B cell (primary cell): Measurements from ENCODE around the gene TBC1D1. TPM values are rescaled to one million over a fixed set of nuclear protein-coding genes. Genes with fewer than 3 reads are reported as not detected.

ENCODE experiments used
- ATAC-seq: fragments of 200-7000 bp; cut with Tn5 transposase; one replicate; pipeline ENCODE4 v1.10.0; 2021; ENCODE audit warnings: low read depth, mild to moderate bottlenecking, moderate number of reproducible peaks, moderate library complexity
- CTCF ChIA-PET: fragments of 350-600 bp; sonication (Branson Sonifier 250); formaldehyde crosslinking; loops from one replicate; lab custom pipeline; 2021; ENCODE audit warnings: antibody characterized with exemption, inconsistent platforms; lab: Charles Lee
- POLR2A ChIA-PET: fragments of 350-600 bp; sonication (Branson Sonifier 250); formaldehyde crosslinking; loops from one replicate; lab custom pipeline; 2021; ENCODE audit warnings: antibody characterized with exemption; lab: Charles Lee
- DNase-seq: peaks from one replicate; pipeline ENCODE4 v3.0.0; 2013
- H2AFZ ChIP-seq: 2 replicates; pipeline ENCODE4 v1.6.1; 2012; ENCODE audit warnings: mild to moderate bottlenecking, low read depth, low read length; ENCODE audit not compliant: insufficient read depth, poor library complexity, severe bottlenecking
- H3K27ac ChIP-seq, 2 donors: 1 replicate in 1 of 2; 2 replicates in 1 of 2; pipeline ENCODE4 v1.5.1; 2012 to 2013; ENCODE audit warnings: low read length in 2 of 2, mild to moderate bottlenecking in 2 of 2, moderate library complexity in 1 of 2
- H3K27me3 ChIP-seq, 4 experiments: fragments of 200-600 bp in 1 of 4; sonication (generic) in 1 of 4; replicated peaks in 1 of 4; 1 replicate in 2 of 4; 2 replicates in 2 of 4; pipeline versions ENCODE4 v1.6.1 to v1.7.0; 2013 to 2016; ENCODE audit warnings: low read length in 3 of 4, mild to moderate bottlenecking in 2 of 4, mixed read lengths in 1 of 4, moderate library complexity in 1 of 4; ENCODE audit not compliant: insufficient read depth in 4 of 4, control insufficient read depth in 3 of 4; ENCODE audit errors: control extremely low read depth in 1 of 4
- H3K36me3 ChIP-seq, 2 experiments: replicated peaks in 1 of 2; 1 replicate in 1 of 2; 2 replicates in 1 of 2; pipeline versions ENCODE4 v1.6.1 to v1.7.1; 2013; ENCODE audit warnings: low read length in 1 of 2; ENCODE audit not compliant: insufficient read depth in 2 of 2, control insufficient read depth in 1 of 2; ENCODE audit errors: control extremely low read depth in 1 of 2, extremely low read depth in 1 of 2
- H3K4me1 ChIP-seq, 2 donors: fragments of 200-600 bp in 1 of 2; sonication (generic) in 1 of 2; 1 replicate in 1 of 2; 2 replicates in 1 of 2; pipeline versions ENCODE4 v1.5.1 to v1.6.1; 2013 to 2017; ENCODE audit warnings: low read length in 2 of 2; ENCODE audit not compliant: control insufficient read depth in 2 of 2, insufficient read depth in 2 of 2
- H3K4me2 ChIP-seq: replicated peaks from 2 replicates; pipeline ENCODE3; 2012; ENCODE audit warnings: mild to moderate bottlenecking, low read depth, low read length; ENCODE audit not compliant: poor library complexity, severe bottlenecking
- H3K4me3 ChIP-seq, 5 experiments: fragments of 200-600 bp in 1 of 5; sonication (generic) in 1 of 5; 1 replicate in 3 of 5; 2 replicates in 2 of 5; pipeline versions ENCODE4 v1.5.1 to v1.7.0; 2011 to 2016; ENCODE audit warnings: low read length in 4 of 5, mild to moderate bottlenecking in 4 of 5, low read depth in 2 of 5, control low read depth in 1 of 5, moderate library complexity in 1 of 5; ENCODE audit not compliant: insufficient read depth in 1 of 5; ENCODE audit errors: control extremely low read depth in 1 of 5, extremely low read depth in 1 of 5
- H3K79me2 ChIP-seq: fragments of 200-600 bp; sonication (generic); one replicate; pipeline ENCODE4 v1.6.0; 2016; ENCODE audit warnings: low read length; ENCODE audit not compliant: control insufficient read depth, insufficient read depth
- H3K9ac ChIP-seq: fragments of 200-600 bp; sonication (generic); 2 replicates; pipeline ENCODE4 v1.6.1; 2017; ENCODE audit warnings: mild to moderate bottlenecking, low read length, moderate library complexity
- H3K9me3 ChIP-seq, 3 donors: one replicate each; pipeline versions ENCODE4 v1.6.1 to v1.7.1; 2013; ENCODE audit warnings: low read length in 2 of 3; ENCODE audit not compliant: control insufficient read depth in 2 of 3, insufficient read depth in 1 of 3; ENCODE audit errors: control extremely low read depth in 1 of 3
- H4K20me1 ChIP-seq: 2 replicates; pipeline ENCODE4 v1.6.0; 2012; ENCODE audit warnings: mild to moderate bottlenecking, low read length; ENCODE audit not compliant: insufficient read depth, control insufficient read depth, poor library complexity, severe bottlenecking
- H3K27ac Mint-ChIP-seq: one replicate; pipeline ENCODE4 v1.8.0; 2021; ENCODE audit warnings: mixed read lengths
- H3K27me3 Mint-ChIP-seq: one replicate; pipeline ENCODE4 v1.8.0; 2021; ENCODE audit warnings: mixed read lengths
- H3K4me1 Mint-ChIP-seq: one replicate; pipeline ENCODE4 v1.8.0; 2021; ENCODE audit warnings: mixed read lengths
- H3K4me3 Mint-ChIP-seq: one replicate; pipeline ENCODE4 v1.8.0; 2021; ENCODE audit warnings: mixed read lengths
- H3K9me3 Mint-ChIP-seq: one replicate; pipeline ENCODE4 v1.8.0; 2022; ENCODE audit warnings: mixed read lengths; ENCODE audit not compliant: insufficient read depth
- CTCF ChIP-seq: fragments of 200-600 bp; IDR thresholded peaks from one replicate; pipeline ENCODE4 v1.8.0; 2022; ENCODE audit warnings: antibody characterized with exemption, mild to moderate bottlenecking
- EZH2 ChIP-seq: IDR thresholded peaks from 2 replicates; pipeline ENCODE4 v1.6.1; 2012; ENCODE audit warnings: borderline replicate concordance, low read depth, mild to moderate bottlenecking, moderate library complexity, low read length; ENCODE audit not compliant: insufficient read depth, poor library complexity, severe bottlenecking
- WGBS: methylation state at CpG from one replicate; pipeline ENCODE4 v1.1.5; 2013; ENCODE audit warnings: missing lambda C conversion rate; ENCODE audit not compliant: insufficient coverage; 5-methylcytosine and 5-hydroxymethylcytosine counted together
- intact Hi-C: fragments of 100-400 bp; cut with micrococcal nuclease; formaldehyde crosslinking; loops from one replicate; pipeline ENCODE4 v1.10.0; 2022
- polyA plus RNA-seq: library from polyadenylated mRNA; depleted of rRNA; stranded (reverse); fragments of >200 nt; gene quantifications from 2 replicates; pipeline ENCODE4 v1.2.3, GENCODE V29; 2012
- total RNA-seq, 2 donors: library from RNA; stranded (reverse); fragments of 120-200 nt in 1 of 2; gene quantifications; 1 replicate in 1 of 2; 2 replicates in 1 of 2; pipeline versions ENCODE4 v1.2.3 to v1.2.4, GENCODE V29; 2013 to 2022

Gene TBC1D1
- total and polyA plus RNA-seq, 2 donors (not counting 1 experiment from before 2014, with no cell fraction given): 88.2 to 98.7 TPM

DNA sequence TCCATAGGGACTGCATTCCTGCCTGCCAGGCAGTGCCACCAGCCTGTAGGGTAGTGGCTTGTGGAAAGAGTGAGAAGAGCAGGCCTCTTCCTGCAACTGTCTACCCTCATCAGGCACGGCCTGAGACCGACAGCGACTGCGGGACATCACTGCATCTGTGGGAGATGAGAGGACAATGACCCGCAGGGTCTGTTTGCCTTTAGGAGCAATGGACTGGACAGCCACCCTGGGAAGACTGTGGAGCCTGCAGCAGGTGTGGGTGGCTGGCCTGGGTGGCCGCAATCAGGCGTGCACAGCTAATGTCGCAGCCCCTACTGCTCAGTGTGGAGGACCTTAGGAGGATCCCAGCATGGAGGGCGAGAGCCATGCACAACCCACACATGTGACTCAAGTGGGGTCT is 297.3 kb downstream of the TBC1D1 start:
- H3K36me3 ChIP-seq: no peaks in the 10 kb centered on the region
- H3K27ac Mint-ChIP-seq: no peak overlapping the region
- no peak overlapping the region for H3K4me2 ChIP-seq
- TF ChIP-seq CTCF: no peak
- TF ChIP-seq EZH2: no peak
- ChIA-PET CTCF (interaction anchor here (1.5 kb wide), 1 partner anchor 8 kb away, joined by 6 read pairs; no protein-coding TSS in a partner anchor), POLR2A (no interaction called here)
- H3K27me3 ChIP-seq: no peaks in the 10 kb centered on the region
- H4K20me1 ChIP-seq: no peaks in the 10 kb centered on the region
- H3K4me1 ChIP-seq: no peaks in the 10 kb centered on the region
- H3K4me3 ChIP-seq: no peak overlapping the region
- H3K27me3 Mint-ChIP-seq: peaks cover 6% of the 10 kb centered on the region
- ATAC-seq (no peak), DNase-seq (no peak)
- H2AFZ ChIP-seq: no peak overlapping the region
- H3K79me2 ChIP-seq: no peaks in the 10 kb centered on the region
- H3K4me1 Mint-ChIP-seq: no peaks in the 10 kb centered on the region
- no peak overlapping the region for H3K4me3 Mint-ChIP-seq
- no peak overlapping the region for H3K9ac ChIP-seq
- no peaks in the 10 kb centered on the region for H3K9me3 Mint-ChIP-seq
- H3K9me3 ChIP-seq: peaks cover 0 to 3% (median 0%) of the 10 kb centered on the region in 3 donors
- intact Hi-C loops: no loop called here
- 92% methylated on average over 8 of the region's 9 CpGs for WGBS
- no peak overlapping the region for H3K27ac ChIP-seq

GRCh38 chr4:38188631-38189101 is 297.8 kb downstream of the TBC1D1 start:
- Mint-ChIP-seq H3K27ac (no peak overlapping the region), H3K27me3 (peaks cover 6% of the 10 kb centered on the region), H3K4me3 (no peak overlapping the region), H3K9me3 (no peaks in the 10 kb centered on the region), H3K4me1 (no peaks in the 10 kb centered on the region)
- POLR2A ChIA-PET: no interaction called here
- ATAC-seq (no peak), DNase-seq (no peak)
- H3K27me3 ChIP-seq: no peaks in the 10 kb centered on the region
- no peaks in the 10 kb centered on the region for H3K36me3 ChIP-seq
- WGBS: 77% methylated on average over 10 of the region's 12 CpGs
- CTCF ChIA-PET: interaction anchor here (1.5 kb wide), 1 partner anchor 9 kb away, joined by 6 read pairs; no protein-coding TSS in a partner anchor
- no peak overlapping the region for H3K4me3 ChIP-seq
- H3K4me2 ChIP-seq: no peak overlapping the region
- H2AFZ ChIP-seq: no peak overlapping the region
- H4K20me1 ChIP-seq: no peaks in the 10 kb centered on the region
- no peaks in the 10 kb centered on the region for H3K4me1 ChIP-seq
- intact Hi-C loops: no loop called here
- H3K9me3 ChIP-seq: no peaks in the 10 kb centered on the region
- no peak overlapping the region for H3K27ac ChIP-seq
- TF ChIP-seq CTCF: no peak
- no peak for TF ChIP-seq EZH2
- no peaks in the 10 kb centered on the region for H3K79me2 ChIP-seq
- H3K9ac ChIP-seq: no peak overlapping the region

Other genes starting within 250 kb of the TBC1D1 start
- gene RELL1, start 204.7 kb upstream of the TBC1D1 start, total RNA-seq: 2.7 and 3.2 TPM in 2 replicates
- 0.64 and 1.4 TPM in 2 replicates for gene RELL1, start 204.7 kb upstream of the TBC1D1 start, polyA plus RNA-seq
- 19.0 and 20.9 TPM in 2 replicates for gene PGM2, start 64.4 kb upstream of the TBC1D1 start, total RNA-seq
- 5.3 and 9.2 TPM in 2 replicates for gene PGM2, start 64.4 kb upstream of the TBC1D1 start, polyA plus RNA-seq
- 2.8 and 3.4 TPM in 2 replicates for gene PTTG2, start 69.3 kb downstream of the TBC1D1 start, total RNA-seq
- gene PTTG2, start 69.3 kb downstream of the TBC1D1 start, polyA plus RNA-seq: 1.9 and 3.2 TPM in 2 replicates